ENCODE results near the gene ZACN. TPM values are rescaled to one million over a fixed set of nuclear protein-coding genes. Genes with fewer than 3 reads are reported as not detected.

Gene ZACN
- total RNA-seq, 1 experiment from 2014 or later: 0.09 TPM

- Histone ChIP-seq H3T11ph (ENCODE audit: low read length) (no peak within 1 kb of the TSS), H4K91ac (ENCODE audit: insufficient read length, low read depth, low read length) (no peak within 1 kb of the TSS), H3K4me2 (ENCODE audit: insufficient read depth, insufficient read length, low read length) (peak within 1 kb of the TSS; percentile 100), H3K18ac (ENCODE audit: insufficient read length, low read depth, low read length) (no peak within 1 kb of the TSS), H3K23me2 (ENCODE audit: insufficient read length, low read depth, low read length, poor library complexity, severe bottlenecking) (peaks cover 28% of the 10 kb centered on the region), H3K79me1 (ENCODE audit: insufficient read depth, low read depth, low read length, poor library complexity, severe bottlenecking) (no peaks in the 10 kb centered on the region), H3K27ac (ENCODE audit: insufficient read length, low read depth, low read length) (no peak within 1 kb of the TSS), H4K20me1 (ENCODE audit: control insufficient read depth, insufficient read depth, insufficient read length) (peaks cover 3% of the 10 kb centered on the region), H2BK5ac (ENCODE audit: insufficient read length, low read length) (no peak within 1 kb of the TSS), H2BK120ac (ENCODE audit: low read depth, low read length, poor library complexity, severe bottlenecking) (no peak within 1 kb of the TSS), H3K23ac (ENCODE audit: insufficient read length, low read depth, low read length) (no peak within 1 kb of the TSS), H3K79me2 (ENCODE audit: insufficient read depth, low read length) (peaks cover 3% of the 10 kb centered on the region; the same call in 1 of the 2 replicates), H3K56ac (ENCODE audit: insufficient read length, low read depth, low read length) (no peak within 1 kb of the TSS), H3K4me1 (ENCODE audit: insufficient read depth, low read length) (no peaks in the 10 kb centered on the region), H2AFZ (ENCODE audit: low read length) (peak within 1 kb of the TSS; percentile 18), H4K8ac (replicated peaks; ENCODE audit: insufficient read length, low read depth, low read length) (no peak within 1 kb of the TSS), H2BK20ac (ENCODE audit: low read depth, low read length, poor library complexity, severe bottlenecking) (no peak within 1 kb of the TSS), H3K4ac (ENCODE audit: low read depth, low read length) (no peak within 1 kb of the TSS), H2BK15ac (ENCODE audit: low read depth, low read length) (no peak within 1 kb of the TSS), H2BK12ac (ENCODE audit: insufficient read length, low read depth, low read length) (no peak within 1 kb of the TSS), H3K9me3 (ENCODE audit: control insufficient read depth, low read depth, low read length) (no peaks in the 10 kb centered on the region), H2AK5ac (ENCODE audit: insufficient read length, low read length) (no peak within 1 kb of the TSS), H4K5ac (ENCODE audit: insufficient read length, low read depth, low read length) (no peak within 1 kb of the TSS), H3K27me3 (ENCODE audit: insufficient read depth, low read length) (peaks cover 38% of the 10 kb centered on the region), H3K9ac (ENCODE audit: extremely low read depth, insufficient read length, low read length) (peak within 1 kb of the TSS; percentile 92), H3K14ac (ENCODE audit: insufficient read depth, low read length) (peak within 1 kb of the TSS; percentile 93)
- WGBS (ENCODE audit: extremely low coverage, insufficient read length, low lambda C conversion rate): no CpG with 5 or more reads among the region's 57 CpGs
- H3K4me1 Mint-ChIP-seq: peaks cover 37 to 38% of the 10 kb centered on the region in 2 experiments
- no peak for TF ChIP-seq CTCF (conservative IDR thresholded peaks at IDR 0.05)
- H3K9me3 Mint-ChIP-seq: peaks cover 0 to 3% of the 10 kb centered on the region in 2 experiments; a peak in 2 of 5 replicates
- peak within 1 kb of the TSS; percentile 27 to 90 (median 62); a peak in 6 of 7 replicates for H3K27ac Mint-ChIP-seq
- peak; percentile 98 for DNase-seq
- H3K36me3 Mint-ChIP-seq (ENCODE audit: insufficient read depth in 1 of 3, low read depth in 3 of 3): peaks cover 3 to 14% (median 6%) of the 10 kb centered on the region in 3 experiments; a peak in 5 of 7 replicates
- H3K27me3 Mint-ChIP-seq (ENCODE audit: low read depth): peaks cover 44% of the 10 kb centered on the region
- peak within 1 kb of the TSS; percentile 93 for H3K4me3 Mint-ChIP-seq
Measured at GRCh38 chr17:76072148-76072858, 6.7 kb upstream of the ZACN start, which contains the start of gene SRP68. Gene SRP68, minus strand, starts transcription at chr17:76072517. Its CDS starts 26 bp downstream, at chr17:76072491.
